AG09319 (cell line): Measurements from ENCODE around the gene PDP2.

Source experiments
- DNase-seq: peaks from one replicate; pipeline ENCODE4 v3.0.0-alpha.2; 2010; ENCODE audit warnings: low read depth; ENCODE audit errors: extremely low read depth
- TF ChIP-seq, protein P1 (sequence below): IDR thresholded peaks from 2 replicates; pipeline ENCODE4 v1.5.1; 2011; ENCODE audit warnings: low read depth, mild to moderate bottlenecking, inconsistent platforms, low read length, moderate library complexity

PDP2 gene

DNA sequence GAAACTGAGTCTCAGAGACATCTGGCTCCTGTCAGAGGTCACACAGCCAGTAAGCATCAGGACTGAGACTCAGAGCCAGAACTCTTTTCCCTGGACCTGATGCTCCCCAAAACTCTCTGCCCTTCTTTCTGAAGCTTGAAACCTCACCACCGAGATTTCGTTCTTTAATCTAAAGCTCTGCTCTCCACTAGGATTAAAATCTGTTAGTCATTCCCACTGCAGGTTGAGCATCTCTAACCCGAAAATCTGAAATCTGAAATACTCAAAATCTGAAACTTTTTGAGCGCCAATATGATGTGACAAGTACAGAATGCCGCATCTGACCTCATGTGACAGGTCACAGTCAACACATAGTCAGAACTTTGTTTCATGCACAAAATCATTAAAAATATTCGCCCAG, 36.2 kb downstream of the PDP2 start:
- TF ChIP-seq, protein P1, sequence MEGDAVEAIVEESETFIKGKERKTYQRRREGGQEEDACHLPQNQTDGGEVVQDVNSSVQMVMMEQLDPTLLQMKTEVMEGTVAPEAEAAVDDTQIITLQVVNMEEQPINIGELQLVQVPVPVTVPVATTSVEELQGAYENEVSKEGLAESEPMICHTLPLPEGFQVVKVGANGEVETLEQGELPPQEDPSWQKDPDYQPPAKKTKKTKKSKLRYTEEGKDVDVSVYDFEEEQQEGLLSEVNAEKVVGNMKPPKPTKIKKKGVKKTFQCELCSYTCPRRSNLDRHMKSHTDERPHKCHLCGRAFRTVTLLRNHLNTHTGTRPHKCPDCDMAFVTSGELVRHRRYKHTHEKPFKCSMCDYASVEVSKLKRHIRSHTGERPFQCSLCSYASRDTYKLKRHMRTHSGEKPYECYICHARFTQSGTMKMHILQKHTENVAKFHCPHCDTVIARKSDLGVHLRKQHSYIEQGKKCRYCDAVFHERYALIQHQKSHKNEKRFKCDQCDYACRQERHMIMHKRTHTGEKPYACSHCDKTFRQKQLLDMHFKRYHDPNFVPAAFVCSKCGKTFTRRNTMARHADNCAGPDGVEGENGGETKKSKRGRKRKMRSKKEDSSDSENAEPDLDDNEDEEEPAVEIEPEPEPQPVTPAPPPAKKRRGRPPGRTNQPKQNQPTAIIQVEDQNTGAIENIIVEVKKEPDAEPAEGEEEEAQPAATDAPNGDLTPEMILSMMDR = no peak
- DNase-seq = no peak

DNA sequence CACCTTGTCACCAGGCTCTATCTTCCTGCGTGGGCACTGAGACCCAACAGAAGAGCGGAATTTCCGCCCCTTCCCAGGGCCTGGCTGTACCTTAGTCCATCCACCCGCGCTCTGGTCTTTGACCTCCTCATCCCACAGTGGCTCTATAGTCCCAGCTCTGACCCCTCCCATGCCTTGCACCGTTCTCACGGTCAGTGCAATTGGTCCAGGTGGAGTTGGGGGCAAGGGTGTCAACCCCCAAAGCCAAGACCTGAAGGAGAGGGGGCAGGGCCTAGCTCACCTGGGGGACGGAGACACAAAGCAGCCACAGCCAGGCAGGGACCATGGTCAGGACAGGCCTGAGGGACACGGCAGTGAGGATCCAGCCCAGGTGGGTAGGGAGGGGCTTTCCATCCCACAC, 37.4 kb downstream of the PDP2 start:
- TF ChIP-seq, protein P1 = no peak
- DNase-seq = no peak

DNA sequence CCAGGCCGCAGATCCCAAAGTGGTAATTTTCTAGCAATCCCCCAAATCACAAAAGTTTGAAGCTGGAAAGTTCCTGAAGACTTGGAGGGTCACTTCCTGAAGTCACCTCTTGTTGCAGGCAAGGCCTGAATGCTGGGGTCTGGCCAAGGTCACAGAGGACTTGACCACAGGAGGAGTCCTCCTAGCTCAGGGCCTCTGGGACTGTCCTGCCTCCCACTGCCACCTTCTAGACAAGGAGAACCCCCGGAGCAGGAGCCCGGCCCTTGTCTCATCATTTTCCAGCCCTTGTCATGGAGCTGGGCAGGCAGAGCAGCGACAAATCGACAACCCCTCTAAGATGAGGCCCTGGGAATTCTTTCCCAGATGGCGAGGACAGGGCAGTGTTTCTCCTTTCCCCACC, 38.0 kb downstream of the PDP2 start:
- DNase-seq = no peak
- TF ChIP-seq, protein P1 = no peak

DNA sequence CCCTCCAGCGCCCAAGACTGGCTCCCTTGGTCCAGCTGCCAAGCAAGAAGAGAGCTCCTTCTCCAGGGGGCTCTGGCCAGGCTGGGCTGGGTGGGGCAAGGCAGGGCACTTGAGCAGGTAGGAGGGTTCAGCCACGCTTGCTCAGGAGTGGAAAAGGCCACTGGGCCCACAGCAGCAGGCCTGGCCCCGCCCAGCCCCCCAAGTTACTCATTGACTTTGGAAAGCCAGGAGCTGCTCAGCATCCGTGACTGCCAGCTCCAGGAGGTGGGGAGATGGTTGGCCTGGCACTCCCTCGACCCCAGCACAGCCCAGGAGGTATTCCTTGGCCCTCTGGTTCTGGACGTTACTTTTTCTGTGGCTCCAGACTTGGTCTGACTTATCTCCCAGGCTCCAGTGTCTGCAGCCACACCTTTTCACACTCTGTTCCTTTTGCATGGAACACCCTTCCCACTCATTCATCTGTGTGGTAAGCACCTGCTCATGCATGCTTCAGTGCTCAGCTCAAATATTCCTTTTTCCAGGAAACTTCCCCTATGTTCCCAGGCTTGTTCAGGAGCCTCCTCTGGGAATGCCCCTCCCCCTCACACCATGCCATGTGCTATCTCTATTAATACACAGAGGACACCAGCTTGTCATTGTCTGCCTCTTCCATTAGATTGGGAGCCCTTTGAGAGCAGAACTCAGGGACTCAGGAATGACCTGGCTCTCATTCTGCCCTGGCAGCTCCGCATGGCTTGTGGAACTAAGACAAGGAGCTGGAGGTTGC, 38.7 kb downstream of the PDP2 start, which contains the start of gene CDH16:
Gene CDH16 (minus strand): TSS at position 83 of the 766 bp plus-strand sequence. CDS start 820 bp downstream, outside the sequence.
- DNase-seq = no peak
- TF ChIP-seq, protein P1 = no peak

DNA sequence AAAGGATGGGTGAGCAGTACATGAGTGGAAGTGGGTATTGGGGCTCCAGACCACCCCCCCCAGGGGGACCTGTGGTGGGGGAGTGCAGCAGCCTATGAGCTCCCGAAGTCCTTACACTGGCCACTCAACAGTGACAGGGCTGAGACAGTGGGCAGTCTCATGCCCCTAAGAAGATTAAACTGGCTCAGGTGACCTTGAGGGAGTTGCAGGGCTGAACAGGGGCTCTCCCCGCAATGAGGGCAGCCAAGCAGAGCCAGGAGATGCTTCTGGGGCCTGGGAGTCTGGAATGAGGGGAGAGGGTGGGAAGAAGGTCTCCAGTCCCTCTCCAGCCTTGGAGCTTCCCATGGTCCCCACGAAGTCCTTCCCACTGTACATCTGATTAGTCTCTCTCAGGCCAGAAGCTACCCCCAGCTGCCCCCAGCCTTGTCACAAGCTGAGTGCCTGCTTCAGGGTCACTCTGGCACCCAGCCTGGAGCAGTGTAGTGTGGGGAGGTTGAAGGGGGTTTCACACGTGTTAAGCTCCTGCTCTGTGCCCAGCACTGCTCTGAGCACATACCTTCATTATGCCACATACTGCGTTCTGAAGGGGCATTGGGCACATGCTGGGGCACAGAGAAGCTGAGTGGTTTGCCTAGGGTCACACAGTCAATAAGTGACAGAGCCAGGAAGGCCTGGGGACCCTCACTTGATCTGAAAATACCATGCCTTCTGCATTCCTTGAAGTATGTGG, 39.4 kb downstream of the PDP2 start:
- no peak for DNase-seq
- TF ChIP-seq, protein P1 = no peak

DNA sequence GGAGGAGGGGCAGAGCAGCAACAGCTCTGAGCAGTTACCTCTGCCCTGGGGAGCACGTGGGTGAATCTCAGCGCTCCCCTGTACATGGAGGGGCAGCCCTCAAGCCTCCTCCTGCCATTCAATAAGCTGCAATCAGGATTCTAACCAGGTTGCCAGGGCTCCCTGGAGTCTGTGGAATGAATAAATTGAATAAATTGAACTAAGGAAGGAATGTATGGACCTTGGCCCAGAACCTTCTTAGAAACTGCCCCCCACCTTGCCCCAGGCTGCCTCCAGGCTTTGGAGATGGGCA, 39.9 kb downstream of the PDP2 start:
- DNase-seq = no peak
- TF ChIP-seq, protein P1 = no peak

DNA sequence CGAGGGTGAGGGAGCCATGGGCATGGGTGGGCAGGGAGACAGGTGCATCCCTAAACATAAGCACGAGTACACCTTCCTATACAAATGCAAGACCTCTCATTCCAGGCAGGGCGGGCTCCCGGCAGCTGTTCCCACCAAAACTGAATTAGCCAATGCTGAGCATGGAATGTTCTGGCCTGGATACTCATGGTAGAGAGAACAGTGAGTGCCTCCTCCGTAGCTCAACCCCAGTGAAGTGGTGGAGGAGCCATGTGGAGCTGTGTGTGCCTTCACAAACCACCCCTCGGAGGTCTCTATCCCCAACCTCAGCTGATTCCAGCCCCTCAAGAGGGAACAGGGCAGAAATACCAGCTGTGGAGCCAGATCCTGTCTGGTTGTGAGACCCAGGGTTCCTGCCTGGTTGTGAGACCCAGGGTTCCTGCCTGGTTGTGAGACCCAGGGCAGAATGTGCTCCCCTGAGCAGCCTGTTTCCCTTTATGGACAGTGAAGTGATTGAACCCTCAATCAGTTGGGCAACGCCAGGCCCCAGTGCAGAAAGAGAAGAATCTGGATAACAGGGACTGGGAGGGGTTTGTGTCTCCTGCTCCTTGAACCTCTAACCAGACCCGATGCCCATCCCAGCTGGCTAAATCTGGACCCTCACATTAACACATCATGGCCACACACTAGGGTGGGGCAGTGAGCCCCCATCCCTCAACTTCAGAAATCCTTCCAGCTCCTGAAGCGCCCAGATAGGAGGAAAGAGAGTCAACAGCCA, 40.8 kb downstream of the PDP2 start:
- TF ChIP-seq, protein P1 = no peak
- DNase-seq = no peak
